ENCODE measurements around the gene IPO5. TPM values are rescaled to one million over a fixed set of nuclear protein-coding genes. Genes with fewer than 3 reads are reported as not detected.

IPO5 gene
- total RNA-seq, 1 donor from 2014 or later: 154 TPM

DNA sequence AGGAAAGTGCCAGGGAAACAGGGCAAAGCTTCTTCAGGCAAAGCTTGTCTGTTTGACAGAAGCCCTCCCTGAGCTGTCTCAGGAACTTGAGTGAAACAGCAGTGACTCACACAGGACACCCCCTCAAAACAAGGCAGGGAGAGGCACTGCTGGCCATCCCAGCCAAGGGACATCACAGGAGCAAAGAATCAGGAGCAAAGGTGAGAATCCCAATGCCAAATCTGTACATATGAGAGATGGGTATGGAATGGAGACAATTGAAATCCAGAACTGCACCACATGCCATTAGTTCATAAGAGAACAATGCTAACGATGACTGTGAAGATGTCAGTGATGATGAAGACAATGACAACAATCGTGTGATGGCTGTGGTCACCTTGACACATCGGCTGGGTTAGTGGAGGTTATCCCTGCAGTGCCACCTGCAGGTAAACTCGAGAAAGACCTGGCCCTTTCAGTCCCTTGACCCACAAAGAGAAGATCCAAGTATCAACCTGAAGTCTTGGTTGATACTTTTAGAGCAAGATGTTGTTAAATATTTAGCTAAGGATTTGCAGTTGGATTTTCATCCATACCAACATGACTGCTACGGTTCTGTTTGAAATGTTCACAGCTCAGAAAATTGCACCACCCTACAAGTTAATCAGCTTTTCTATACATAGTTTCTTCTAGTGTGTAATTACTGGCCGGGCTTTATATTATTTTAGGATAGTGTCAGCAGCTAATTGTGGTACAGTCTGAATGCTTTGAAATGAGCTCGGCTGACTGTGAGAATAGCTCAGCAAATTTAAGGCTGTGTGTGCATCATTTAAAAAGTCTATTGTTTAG lies 42.0 kb upstream of the IPO5 start:
- TF ChIP-seq CTCF (IDR thresholded peaks at IDR 0.05; ENCODE audit: insufficient read depth, low read depth, low read length) (peak; percentile 47), EZH2 (IDR thresholded peaks at IDR 0.05; ENCODE audit: insufficient read depth, low read length) (no peak)
- H3K27me3 ChIP-seq (ENCODE audit: insufficient read depth, low read length): no peaks in the 10 kb centered on the region
- Mint-ChIP-seq H3K4me1 (ENCODE audit: low read depth, unreplicated experiment) (peaks cover 5% of the 10 kb centered on the region), H3K27ac (ENCODE audit: unreplicated experiment) (peak overlapping the region; percentile 37), H3K36me3 (ENCODE audit: low read depth, unreplicated experiment) (no peaks in the 10 kb centered on the region), H3K4me3 (ENCODE audit: unreplicated experiment) (no peak overlapping the region), H3K9me3 (ENCODE audit: unreplicated experiment) (peaks cover 21% of the 10 kb centered on the region), H3K27me3 (ENCODE audit: low read depth, unreplicated experiment) (no peaks in the 10 kb centered on the region)
- no peak overlapping the region for H3K4me3 ChIP-seq (ENCODE audit: insufficient read depth, low read depth, low read length)
- DNase-seq (ENCODE audit: low read depth): peak; percentile 25
- no peak overlapping the region for H3K27ac ChIP-seq (ENCODE audit: low read depth, low read length)
- no peak overlapping the region for H3K4me2 ChIP-seq (ENCODE audit: low read length)
- no peak overlapping the region for H3K9ac ChIP-seq (ENCODE audit: low read length)
- H3K79me2 ChIP-seq (ENCODE audit: insufficient read depth, low read length): no peaks in the 10 kb centered on the region
- H2AFZ ChIP-seq (ENCODE audit: low read depth, low read length): no peak overlapping the region
- no peaks in the 10 kb centered on the region for H4K20me1 ChIP-seq (ENCODE audit: insufficient read depth, low read length)
- H3K36me3 ChIP-seq (ENCODE audit: insufficient read depth, low read length): no peaks in the 10 kb centered on the region
- peaks cover 6% of the 10 kb centered on the region for H3K4me1 ChIP-seq (ENCODE audit: insufficient read depth, low read length)
- FAIRE-seq: peak; percentile 88
- H3K9me3 ChIP-seq (ENCODE audit: insufficient read depth, low read depth, low read length): no peaks in the 10 kb centered on the region

GRCh38 chr13:97912139-97912535 lies 41.3 kb upstream of the IPO5 start:
- Histone ChIP-seq H3K4me1 (ENCODE audit: insufficient read depth, low read length) (peaks cover 6% of the 10 kb centered on the region), H3K27me3 (ENCODE audit: insufficient read depth, low read length) (no peaks in the 10 kb centered on the region), H3K9me3 (ENCODE audit: insufficient read depth, low read depth, low read length) (no peaks in the 10 kb centered on the region), H3K4me2 (ENCODE audit: low read length) (no peak overlapping the region), H3K79me2 (ENCODE audit: insufficient read depth, low read length) (no peaks in the 10 kb centered on the region), H2AFZ (ENCODE audit: low read depth, low read length) (no peak overlapping the region), H3K27ac (ENCODE audit: low read depth, low read length) (no peak overlapping the region), H3K4me3 (ENCODE audit: insufficient read depth, low read depth, low read length) (no peak overlapping the region), H3K9ac (ENCODE audit: low read length) (no peak overlapping the region), H3K36me3 (ENCODE audit: insufficient read depth, low read length) (no peaks in the 10 kb centered on the region), H4K20me1 (ENCODE audit: insufficient read depth, low read length) (no peaks in the 10 kb centered on the region)
- no peak for TF ChIP-seq EZH2 (IDR thresholded peaks at IDR 0.05; ENCODE audit: insufficient read depth, low read length)
- TF ChIP-seq CTCF (IDR thresholded peaks at IDR 0.05; ENCODE audit: insufficient read depth, low read depth, low read length): no peak
- Mint-ChIP-seq H3K4me1 (ENCODE audit: low read depth, unreplicated experiment) (peaks cover 5% of the 10 kb centered on the region), H3K9me3 (ENCODE audit: unreplicated experiment) (peaks cover 22% of the 10 kb centered on the region), H3K36me3 (ENCODE audit: low read depth, unreplicated experiment) (no peaks in the 10 kb centered on the region), H3K27ac (ENCODE audit: unreplicated experiment) (no peak overlapping the region), H3K4me3 (ENCODE audit: unreplicated experiment) (no peak overlapping the region), H3K27me3 (ENCODE audit: low read depth, unreplicated experiment) (no peaks in the 10 kb centered on the region)
- FAIRE-seq: no peak
- DNase-seq (ENCODE audit: low read depth): no peak

DNA sequence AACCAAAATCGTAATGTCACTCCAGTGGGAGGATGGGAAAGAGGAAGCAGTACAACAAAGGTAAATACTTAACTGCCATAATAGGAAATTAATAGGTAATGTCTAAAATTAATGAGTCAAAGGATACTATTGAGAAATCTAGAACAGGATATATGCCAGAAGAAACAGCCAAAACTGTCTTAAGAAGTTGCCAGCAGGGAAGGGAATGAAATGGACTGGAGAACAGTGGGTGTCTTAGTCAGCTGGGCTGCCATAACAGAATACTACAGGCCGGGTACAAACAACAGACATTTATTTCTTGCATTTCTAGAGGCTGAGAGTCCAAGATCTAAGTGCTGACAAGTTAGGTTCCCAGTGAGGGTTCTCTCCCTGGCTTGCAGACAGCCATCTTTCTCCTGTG lies 40.3 kb upstream of the IPO5 start:
- FAIRE-seq: no peak

More for the DNA sequence above, 40.3 kb upstream of the IPO5 start:
- Histone ChIP-seq H3K4me2 (ENCODE audit: low read length) (no peak overlapping the region), H3K36me3 (ENCODE audit: insufficient read depth, low read length) (no peaks in the 10 kb centered on the region), H3K79me2 (ENCODE audit: insufficient read depth, low read length) (no peaks in the 10 kb centered on the region), H3K27ac (ENCODE audit: low read depth, low read length) (no peak overlapping the region), H3K4me3 (ENCODE audit: insufficient read depth, low read depth, low read length) (no peak overlapping the region), H3K4me1 (ENCODE audit: insufficient read depth, low read length) (peaks cover 6% of the 10 kb centered on the region), H4K20me1 (ENCODE audit: insufficient read depth, low read length) (no peaks in the 10 kb centered on the region), H3K9ac (ENCODE audit: low read length) (no peak overlapping the region), H3K27me3 (ENCODE audit: insufficient read depth, low read length) (no peaks in the 10 kb centered on the region), H2AFZ (ENCODE audit: low read depth, low read length) (no peak overlapping the region), H3K9me3 (ENCODE audit: insufficient read depth, low read depth, low read length) (no peaks in the 10 kb centered on the region)
- no peak overlapping the region for H3K27ac Mint-ChIP-seq (ENCODE audit: unreplicated experiment)
- H3K27me3 Mint-ChIP-seq (ENCODE audit: low read depth, unreplicated experiment): no peaks in the 10 kb centered on the region
- no peak for TF ChIP-seq CTCF (IDR thresholded peaks at IDR 0.05; ENCODE audit: insufficient read depth, low read depth, low read length)
- TF ChIP-seq EZH2 (IDR thresholded peaks at IDR 0.05; ENCODE audit: insufficient read depth, low read length): no peak
- no peaks in the 10 kb centered on the region for H3K36me3 Mint-ChIP-seq (ENCODE audit: low read depth, unreplicated experiment)
- DNase-seq (ENCODE audit: low read depth): no peak
- H3K9me3 Mint-ChIP-seq (ENCODE audit: unreplicated experiment): peaks cover 22% of the 10 kb centered on the region
- H3K4me1 Mint-ChIP-seq (ENCODE audit: low read depth, unreplicated experiment): peaks cover 5% of the 10 kb centered on the region
- no peak overlapping the region for H3K4me3 Mint-ChIP-seq (ENCODE audit: unreplicated experiment)

Measured in astrocyte (in vitro differentiated cells and primary cell).